Stimulated activated memory B cell treated with anti-CD40 and anti-IgM and Interleukin-4, amounts not matched to agents 10 μg/mL and 1 μg/mL and 100 μg/mL, for 72 hours (primary cell): ENCODE results near the gene MOB3A.
A peak's percentile ranks its signal among the peaks of the same experiment; 100 is the strongest.

Source experiments
- ATAC-seq: fragments of 150-1000 bp; cut with Tn5 transposase; 2 replicates; pipeline ENCODE4 v1.10.0; 2021
- H3K27ac Mint-ChIP-seq: one replicate; pipeline ENCODE4 v1.8.0; 2022; ENCODE audit warnings: mild to moderate bottlenecking, mixed read lengths
- H3K27me3 Mint-ChIP-seq: one replicate; pipeline ENCODE4 v1.8.0; 2022; ENCODE audit warnings: mixed read lengths
- H3K36me3 Mint-ChIP-seq: one replicate; pipeline ENCODE4 v1.8.0; 2022; ENCODE audit warnings: mixed read lengths
- H3K4me1 Mint-ChIP-seq: one replicate; pipeline ENCODE4 v1.8.0; 2022; ENCODE audit warnings: mixed read lengths
- H3K4me3 Mint-ChIP-seq: one replicate; pipeline ENCODE4 v1.8.0; 2022; ENCODE audit warnings: mild to moderate bottlenecking, moderate library complexity, mixed read lengths
- H3K9me3 Mint-ChIP-seq: one replicate; pipeline ENCODE4 v1.8.0; 2022; ENCODE audit warnings: mixed read lengths

The MOB3A gene

GRCh38 chr19:2062770-2063169, 33.4 kb downstream of the MOB3A start:
- H3K9me3 Mint-ChIP-seq, result no peaks in the 10 kb centered on the region
- no peak for ATAC-seq
- H3K4me1 Mint-ChIP-seq, result peaks cover 56% of the 10 kb centered on the region
- no peaks in the 10 kb centered on the region for H3K27me3 Mint-ChIP-seq
- peak overlapping the region; percentile 93 for H3K27ac Mint-ChIP-seq
- peak overlapping the region; percentile 90 for H3K4me3 Mint-ChIP-seq
- H3K36me3 Mint-ChIP-seq, result no peaks in the 10 kb centered on the region

GRCh38 chr19:2062389-2062729, 33.8 kb downstream of the MOB3A start:
- H3K27me3 Mint-ChIP-seq, result no peaks in the 10 kb centered on the region
- no peaks in the 10 kb centered on the region for H3K36me3 Mint-ChIP-seq
- H3K4me3 Mint-ChIP-seq, result peak overlapping the region; percentile 90
- ATAC-seq, result no peak
- H3K27ac Mint-ChIP-seq, result peak overlapping the region; percentile 93
- peaks cover 53% of the 10 kb centered on the region for H3K4me1 Mint-ChIP-seq
- H3K9me3 Mint-ChIP-seq, result no peaks in the 10 kb centered on the region

GRCh38 chr19:2061495-2062388, 34.4 kb downstream of the MOB3A start:
- ATAC-seq, result peak; percentile 94
- H3K4me3 Mint-ChIP-seq, result peak overlapping the region; percentile 90
- H3K27me3 Mint-ChIP-seq, result no peaks in the 10 kb centered on the region
- H3K4me1 Mint-ChIP-seq, result peaks cover 58% of the 10 kb centered on the region
- no peaks in the 10 kb centered on the region for H3K9me3 Mint-ChIP-seq
- peak overlapping the region; percentile 93 for H3K27ac Mint-ChIP-seq
- H3K36me3 Mint-ChIP-seq, result no peaks in the 10 kb centered on the region

DNA sequence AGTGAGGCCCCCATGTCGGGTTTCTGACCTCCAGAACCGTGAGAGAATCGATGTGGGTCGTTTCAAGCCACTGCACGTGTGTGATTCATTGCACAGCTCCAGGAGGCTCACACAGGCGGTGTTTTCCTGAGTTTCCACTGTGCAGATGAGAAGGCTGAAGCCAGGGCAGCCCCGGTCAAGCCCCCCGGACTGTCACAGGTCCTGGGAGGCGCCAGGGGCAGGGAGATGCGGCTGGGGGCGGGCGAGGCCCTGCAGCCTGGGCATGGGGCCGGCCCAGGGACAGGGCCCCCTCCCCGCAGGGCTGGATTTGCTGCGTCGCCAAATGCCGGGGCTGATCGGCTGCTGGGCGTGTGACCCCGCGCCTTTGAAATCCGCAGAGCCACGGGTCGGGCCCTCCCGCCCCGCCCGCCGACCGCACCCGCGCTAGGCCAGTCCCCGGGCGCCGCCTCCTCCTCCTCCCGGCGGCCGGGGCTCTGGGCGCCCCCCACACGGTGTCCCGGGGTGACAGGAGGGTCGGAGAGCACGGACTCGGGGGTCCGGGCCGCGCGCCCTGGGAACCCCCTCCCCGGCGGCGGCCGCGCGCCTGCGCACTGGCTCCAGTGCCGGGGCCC, 35.1 kb downstream of the MOB3A start:
- H3K9me3 Mint-ChIP-seq, result no peaks in the 10 kb centered on the region
- peak; percentile 65 for ATAC-seq
- peak overlapping the region; percentile 90 for H3K4me3 Mint-ChIP-seq
- no peaks in the 10 kb centered on the region for H3K36me3 Mint-ChIP-seq
- H3K27ac Mint-ChIP-seq, result peak overlapping the region; percentile 93
- H3K4me1 Mint-ChIP-seq, result peaks cover 65% of the 10 kb centered on the region
- no peaks in the 10 kb centered on the region for H3K27me3 Mint-ChIP-seq

DNA sequence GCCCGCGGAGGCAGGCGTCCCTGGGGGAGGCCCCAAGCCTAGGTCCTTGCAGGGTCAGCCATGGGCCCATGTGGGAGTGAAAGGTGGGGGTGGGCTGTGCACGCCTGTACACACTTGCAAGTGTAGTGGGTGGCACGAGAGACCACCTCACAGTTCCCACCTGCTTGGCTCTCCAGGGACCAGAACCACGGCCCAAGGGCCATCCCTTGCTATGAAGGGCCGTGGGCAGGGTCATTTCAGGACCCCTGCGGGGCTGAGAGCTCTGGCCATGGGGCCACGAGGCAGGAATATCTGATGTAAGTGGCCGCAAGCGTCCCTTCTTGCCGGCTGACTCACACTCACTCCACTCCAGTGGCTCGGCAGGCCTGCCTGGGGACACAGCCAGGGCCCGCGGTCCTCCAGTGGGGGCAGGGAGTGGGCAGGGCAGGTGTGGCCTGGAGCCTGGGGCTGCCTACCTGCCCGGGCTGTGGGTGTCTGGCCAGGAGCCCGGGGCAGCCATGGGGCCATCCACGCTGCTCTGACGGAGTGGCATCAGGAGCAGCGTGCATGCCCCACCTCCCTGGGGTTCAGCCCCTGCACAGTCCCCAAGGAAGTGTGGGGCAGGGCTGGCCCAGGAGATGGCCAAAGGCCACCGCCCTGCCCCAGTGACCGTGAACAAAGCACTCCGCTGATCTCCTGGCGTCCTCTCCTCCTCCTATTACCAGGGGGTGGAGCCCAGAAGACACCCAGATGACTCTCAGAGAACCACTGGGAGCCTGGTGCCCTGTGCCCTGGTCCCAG, 36.5 kb downstream of the MOB3A start:
- H3K9me3 Mint-ChIP-seq, result no peaks in the 10 kb centered on the region
- peak overlapping the region; percentile 93 for H3K27ac Mint-ChIP-seq
- H3K4me1 Mint-ChIP-seq, result peaks cover 72% of the 10 kb centered on the region
- ATAC-seq, result no peak
- H3K36me3 Mint-ChIP-seq, result no peaks in the 10 kb centered on the region
- peak overlapping the region; percentile 90 for H3K4me3 Mint-ChIP-seq
- H3K27me3 Mint-ChIP-seq, result no peaks in the 10 kb centered on the region

- no peaks in the 10 kb centered on the region for H3K27me3 Mint-ChIP-seq
- H3K36me3 Mint-ChIP-seq, result no peaks in the 10 kb centered on the region
- H3K4me3 Mint-ChIP-seq, result no peak overlapping the region
- peak overlapping the region; percentile 96 for H3K27ac Mint-ChIP-seq
- peaks cover 72% of the 10 kb centered on the region for H3K4me1 Mint-ChIP-seq
- H3K9me3 Mint-ChIP-seq, result no peaks in the 10 kb centered on the region
- ATAC-seq, result no peak
Observed at GRCh38 chr19:2058570-2059421, 37.3 kb downstream of the MOB3A start.

DNA sequence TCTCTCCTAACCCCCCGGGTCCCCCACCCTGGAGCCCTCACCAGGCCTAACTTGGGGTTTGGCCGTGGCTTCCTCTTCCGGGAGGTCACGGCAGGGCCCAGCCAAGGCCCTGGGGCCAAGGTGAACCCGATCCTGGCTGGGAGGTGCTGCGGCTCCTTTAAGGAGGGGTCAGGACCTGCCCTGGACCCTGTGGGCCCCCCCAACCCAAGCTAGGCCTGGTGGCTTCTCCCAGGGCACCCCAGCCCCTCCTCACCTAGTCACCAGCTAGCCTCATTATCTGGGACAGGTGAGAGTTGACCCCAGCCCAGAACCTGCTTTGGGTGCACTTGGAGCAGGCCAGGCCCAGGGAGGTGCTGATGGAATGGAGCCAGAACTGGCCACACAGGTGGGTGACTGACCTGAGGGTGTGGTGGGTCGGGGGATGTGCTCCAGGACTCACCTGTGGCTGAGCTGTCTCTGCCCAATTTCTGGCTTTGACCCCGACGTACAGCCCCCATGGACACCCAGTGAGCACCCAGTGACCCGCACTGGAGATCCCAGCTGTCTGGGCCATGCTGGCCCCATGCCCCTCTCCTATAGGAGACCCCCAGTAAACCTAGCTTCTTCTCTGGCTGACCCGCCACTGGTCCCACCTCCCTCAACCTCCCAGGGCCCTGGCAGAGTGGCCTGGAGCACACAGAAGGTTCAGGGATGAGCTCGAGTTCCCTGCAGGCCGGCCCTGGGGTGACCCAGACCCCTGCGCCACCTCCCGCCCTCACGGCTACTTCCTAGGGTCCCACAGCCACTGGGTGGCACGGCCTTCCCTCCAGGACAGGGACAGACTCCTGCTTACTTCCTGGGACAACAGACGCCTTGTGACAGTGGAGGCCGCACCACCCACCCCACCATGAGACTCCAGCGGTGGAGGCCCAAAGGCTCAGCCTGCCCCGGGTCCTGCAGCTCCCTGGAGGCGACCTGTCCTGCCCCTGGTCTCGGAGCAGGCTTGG, 38.3 kb downstream of the MOB3A start:
- no peak for ATAC-seq
- Mint-ChIP-seq H3K27me3 (no peaks in the 10 kb centered on the region), H3K4me1 (peaks cover 70% of the 10 kb centered on the region), H3K4me3 (no peak overlapping the region), H3K9me3 (no peaks in the 10 kb centered on the region), H3K27ac (peak overlapping the region; percentile 96), H3K36me3 (no peaks in the 10 kb centered on the region)

- H3K27ac Mint-ChIP-seq, result peak overlapping the region; percentile 96
- no peaks in the 10 kb centered on the region for H3K36me3 Mint-ChIP-seq
- H3K9me3 Mint-ChIP-seq, result no peaks in the 10 kb centered on the region
- peak overlapping the region; percentile 66 for H3K4me3 Mint-ChIP-seq
- H3K4me1 Mint-ChIP-seq, result peaks cover 71% of the 10 kb centered on the region
- ATAC-seq, result no peak
- no peaks in the 10 kb centered on the region for H3K27me3 Mint-ChIP-seq
Observed at GRCh38 chr19:2056837-2057192, 39.3 kb downstream of the MOB3A start.

DNA sequence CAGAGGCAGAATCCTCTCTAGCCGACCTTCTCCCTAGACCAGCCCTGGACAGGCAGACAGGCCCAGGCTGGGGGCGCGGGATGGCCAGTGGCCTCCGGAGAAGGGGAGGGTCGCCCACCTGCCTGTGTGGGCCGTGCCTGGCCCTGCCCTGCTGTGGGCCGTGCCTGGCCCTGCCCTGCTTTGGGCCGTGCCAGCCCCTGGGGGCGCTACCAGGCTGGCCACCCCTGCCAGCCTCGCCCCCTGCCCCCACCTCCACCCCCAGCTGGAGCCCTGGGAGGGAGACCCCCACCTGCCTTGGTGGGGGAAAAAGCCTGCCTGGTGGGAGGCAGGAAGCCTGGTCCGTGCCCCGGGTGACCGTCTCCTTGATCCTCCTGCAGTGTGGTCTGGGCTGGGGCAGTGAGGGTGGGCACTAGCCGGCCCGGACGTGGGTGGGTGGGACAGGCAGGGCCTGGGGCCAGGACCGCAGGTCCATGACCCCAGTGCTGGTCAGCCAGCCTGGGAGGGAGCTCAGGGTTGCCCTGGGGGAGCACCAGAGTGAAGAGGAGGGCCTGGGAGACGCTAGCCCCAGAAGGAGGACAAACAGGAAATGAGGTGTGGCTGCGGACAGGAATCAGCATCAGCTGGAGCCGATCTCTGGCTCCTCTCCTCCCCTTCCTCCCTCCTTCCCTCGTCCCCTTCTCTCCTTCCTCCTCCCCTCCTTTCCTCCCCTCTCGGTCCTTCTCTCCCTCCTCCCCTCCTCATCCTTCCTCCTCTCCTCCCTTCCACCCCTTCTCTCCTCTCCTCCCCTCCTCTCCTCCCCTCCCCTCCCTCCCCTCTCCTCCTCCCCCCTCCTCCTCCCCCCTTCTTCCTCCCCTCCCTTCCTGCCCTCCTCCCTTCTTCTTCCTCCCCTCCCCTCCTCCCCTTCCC, 39.9 kb downstream of the MOB3A start:
- H3K36me3 Mint-ChIP-seq, result no peaks in the 10 kb centered on the region
- no peaks in the 10 kb centered on the region for H3K27me3 Mint-ChIP-seq
- H3K4me3 Mint-ChIP-seq, result peak overlapping the region; percentile 71
- H3K9me3 Mint-ChIP-seq, result no peaks in the 10 kb centered on the region
- peak overlapping the region; percentile 96 for H3K27ac Mint-ChIP-seq
- H3K4me1 Mint-ChIP-seq, result peaks cover 78% of the 10 kb centered on the region
- no peak for ATAC-seq

DNA sequence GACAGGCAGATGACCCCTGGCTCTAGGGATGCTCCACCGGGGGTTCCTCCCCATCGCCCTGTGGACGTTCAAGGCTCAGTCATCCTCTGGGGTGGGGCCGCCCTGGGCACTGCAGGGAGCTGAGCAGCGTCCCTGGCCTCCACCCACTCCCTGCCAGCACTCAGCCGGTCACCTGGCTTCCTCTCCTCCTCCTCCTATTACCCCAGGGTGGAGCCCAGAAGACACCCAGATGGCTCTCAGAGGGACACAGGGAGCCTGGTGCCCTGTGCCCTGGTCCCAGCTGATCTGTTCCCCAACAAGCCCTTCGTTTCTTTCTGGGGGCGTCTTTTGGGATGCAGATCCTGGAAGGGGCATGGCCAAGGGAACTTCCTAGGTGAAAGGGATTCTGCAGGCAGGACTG, 41.4 kb downstream of the MOB3A start:
- Mint-ChIP-seq H3K9me3 (no peaks in the 10 kb centered on the region), H3K4me3 (peak overlapping the region; percentile 40), H3K36me3 (peaks cover 6% of the 10 kb centered on the region), H3K27me3 (no peaks in the 10 kb centered on the region), H3K27ac (peak overlapping the region; percentile 96), H3K4me1 (peaks cover 67% of the 10 kb centered on the region)
- ATAC-seq, result no peak

GRCh38 chr19:2053601-2054389, 42.3 kb downstream of the MOB3A start:
- Mint-ChIP-seq H3K36me3 (peaks cover 16% of the 10 kb centered on the region), H3K4me3 (no peak overlapping the region), H3K4me1 (peaks cover 75% of the 10 kb centered on the region), H3K9me3 (no peaks in the 10 kb centered on the region), H3K27ac (peak overlapping the region; percentile 96), H3K27me3 (no peaks in the 10 kb centered on the region)
- no peak for ATAC-seq

DNA sequence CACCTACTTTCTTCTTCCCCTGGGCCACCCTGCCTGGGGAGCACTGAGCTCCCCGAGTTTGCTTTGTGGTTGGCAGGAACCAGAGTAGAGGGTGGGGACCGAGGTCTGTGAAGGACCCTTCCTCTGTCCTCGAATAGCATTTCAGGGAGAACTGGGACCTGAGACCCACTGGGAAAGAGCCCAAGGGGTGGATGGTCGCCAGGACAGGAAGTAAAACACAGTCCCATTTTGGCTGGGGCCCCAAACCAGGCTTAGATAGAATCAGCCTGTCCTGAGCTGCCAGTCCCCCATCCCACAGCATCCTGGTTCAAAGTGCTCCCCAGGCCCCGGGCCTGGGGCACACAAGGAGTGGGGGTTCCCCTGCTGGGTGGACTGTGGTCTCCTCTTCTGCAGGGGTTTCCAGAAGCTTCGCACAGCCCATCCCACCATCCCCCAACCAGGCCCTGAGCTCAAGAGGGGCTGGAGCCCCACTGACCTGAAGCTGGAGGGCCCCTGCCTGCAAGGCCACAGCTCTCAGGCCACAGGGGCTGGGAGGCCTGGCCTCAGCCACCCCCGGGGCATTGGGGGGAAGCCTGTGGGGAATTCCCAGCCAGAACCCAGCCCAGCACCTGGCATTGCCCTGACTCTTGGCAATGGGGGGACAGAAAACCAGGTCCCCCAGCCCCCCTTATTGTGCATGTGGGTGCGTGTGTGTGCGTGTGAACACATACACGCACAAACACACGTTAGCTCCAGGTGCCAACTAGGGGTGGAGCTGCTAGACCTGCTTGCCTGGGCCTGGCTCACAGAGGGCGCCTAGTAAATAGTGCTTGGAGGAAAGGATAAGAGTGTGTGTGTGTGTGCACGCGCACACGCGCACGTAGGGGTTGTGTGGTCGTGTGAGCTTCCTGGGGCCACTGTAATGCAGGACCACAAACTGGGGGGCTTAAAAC, 44.1 kb downstream of the MOB3A start:
- Mint-ChIP-seq H3K4me3 (peak overlapping the region; percentile 82), H3K4me1 (peaks cover 82% of the 10 kb centered on the region), H3K27ac (peak overlapping the region; percentile 96), H3K9me3 (no peaks in the 10 kb centered on the region), H3K36me3 (peaks cover 26% of the 10 kb centered on the region), H3K27me3 (no peaks in the 10 kb centered on the region)
- ATAC-seq, result peak; percentile 46
